Measurements from ENCODE around the gene HS3ST6.
A peak's percentile ranks its signal among the peaks of the same experiment; 100 is the strongest.
"Not testable (repeated sequence)": the region's sequence is repeated elsewhere in the genome, so short reads cannot be mapped to it uniquely, and the experiment has no call there.

Gene HS3ST6

GRCh38 chr16:1946495-1947368, 28.5 kb upstream of the HS3ST6 start:
- no peak for DNase-seq

DNA sequence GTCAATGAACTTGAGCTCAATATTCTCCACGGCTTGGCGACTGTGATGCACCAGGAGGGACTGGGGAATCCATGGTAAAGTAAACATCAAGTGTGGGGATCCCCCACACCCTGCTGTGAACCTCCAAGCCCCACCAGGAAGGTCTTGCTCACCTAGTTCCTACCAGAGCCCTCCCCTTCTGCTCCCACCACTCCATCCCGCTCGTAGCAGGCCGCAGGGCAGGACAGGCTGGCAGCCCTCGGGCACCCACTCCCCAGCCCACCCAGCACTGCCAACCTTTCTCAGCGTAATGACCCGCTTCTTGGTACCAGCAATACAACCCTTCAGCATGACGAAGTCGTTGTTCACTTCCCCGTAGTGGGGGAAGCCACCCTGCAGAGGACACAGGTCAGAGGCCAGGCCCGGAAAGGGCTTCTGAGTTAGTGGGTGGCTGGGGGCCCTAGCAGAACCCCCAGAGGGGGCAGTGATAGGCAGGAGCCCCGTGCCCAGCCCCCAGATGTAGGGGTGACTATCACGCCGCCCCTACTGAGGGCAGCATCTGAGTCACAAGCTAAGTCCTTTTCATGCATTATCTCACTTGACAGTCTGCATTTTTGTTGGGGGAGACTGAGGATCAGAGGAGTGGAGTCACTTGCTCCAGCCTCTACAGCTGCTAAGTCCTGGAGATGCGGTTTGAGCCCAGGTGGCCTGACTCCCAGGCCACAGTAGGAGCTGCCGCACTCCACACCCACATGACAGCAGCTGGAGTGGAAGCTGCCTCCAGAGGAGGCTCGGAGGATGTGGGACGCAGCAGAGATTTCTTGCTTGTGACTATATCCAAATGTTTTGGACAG, 27.6 kb upstream of the HS3ST6 start:
- DNase-seq = no peak

DNA sequence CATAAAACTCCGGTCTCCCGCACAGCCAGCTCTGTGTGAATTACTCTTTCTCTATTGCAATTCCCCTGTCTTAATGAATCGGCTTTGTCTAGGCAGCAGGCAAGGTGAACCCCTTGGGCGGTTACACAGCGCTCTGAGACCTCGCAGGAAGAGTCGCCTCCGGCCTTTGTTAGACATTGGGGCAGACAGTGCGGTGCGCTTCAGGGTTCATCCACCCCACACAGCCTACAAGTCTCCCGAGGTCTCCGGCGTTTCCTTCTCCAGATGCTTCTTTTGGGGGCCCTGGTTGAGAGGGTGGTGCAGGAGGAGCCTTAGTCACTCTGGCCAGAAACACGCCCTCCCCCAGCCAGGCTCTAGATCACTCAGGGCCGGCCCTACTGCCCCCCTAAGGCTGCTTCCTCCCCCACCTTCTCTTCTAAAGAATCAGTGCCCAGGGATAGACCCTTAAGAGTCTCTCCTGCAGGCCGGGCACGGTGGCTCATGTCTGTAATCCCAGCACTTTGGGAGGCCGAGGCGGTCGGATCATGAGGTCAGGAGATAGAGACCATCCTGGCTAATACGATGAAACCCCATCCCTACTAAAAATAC, 26.5 kb upstream of the HS3ST6 start:
- no peak for DNase-seq

DNA sequence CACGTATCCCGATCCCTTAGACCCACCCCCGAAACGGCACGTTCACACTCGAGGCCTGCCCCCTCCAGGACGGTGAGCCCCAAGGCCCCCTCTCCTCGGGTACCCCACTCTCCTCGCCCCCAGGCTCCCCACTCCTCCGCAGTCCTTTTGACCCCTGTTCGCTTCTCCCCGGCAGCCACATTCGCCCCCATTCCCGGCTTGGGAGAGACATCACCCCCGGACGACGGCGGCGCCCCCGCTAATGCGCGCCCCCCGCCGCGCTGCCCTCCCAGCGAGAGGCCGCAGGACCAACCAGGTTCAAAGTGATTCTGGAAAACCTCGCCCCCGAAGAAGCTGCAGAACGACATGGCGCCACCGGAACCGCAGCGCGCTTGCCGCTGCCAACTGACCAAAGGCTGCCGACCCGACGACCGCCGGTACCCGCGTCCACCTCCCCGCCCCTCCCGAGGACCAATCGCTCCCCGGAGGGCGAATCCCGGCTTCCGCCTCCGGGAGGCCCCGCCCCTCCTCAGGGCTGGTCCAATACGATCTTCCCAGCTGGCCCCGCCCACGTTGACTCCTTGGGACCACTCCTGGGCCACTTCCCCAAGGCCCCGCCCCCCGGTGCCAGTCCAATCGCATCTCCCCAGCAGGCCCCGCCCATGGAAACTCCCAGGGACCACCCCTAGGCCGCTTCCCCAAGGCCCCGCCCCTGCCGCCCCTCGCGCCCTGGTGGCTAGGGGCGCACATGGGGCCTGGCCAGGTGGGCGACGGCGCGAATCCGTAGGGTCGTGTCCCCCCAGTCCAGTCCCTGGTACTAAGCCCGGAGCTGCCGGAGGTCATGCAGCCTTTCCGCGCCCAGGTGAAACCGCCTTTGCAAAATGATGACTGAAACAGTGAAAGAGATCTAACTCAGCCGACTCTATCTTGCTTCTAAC, 24.9 kb upstream of the HS3ST6 start, which contains the start of gene MSRB1:
Gene MSRB1 (minus strand): TSS at position 390 of the 917 bp plus-strand sequence. CDS start 43 bp downstream, at position 347.
- DNase-seq = peak; percentile 90 to 92

DNA sequence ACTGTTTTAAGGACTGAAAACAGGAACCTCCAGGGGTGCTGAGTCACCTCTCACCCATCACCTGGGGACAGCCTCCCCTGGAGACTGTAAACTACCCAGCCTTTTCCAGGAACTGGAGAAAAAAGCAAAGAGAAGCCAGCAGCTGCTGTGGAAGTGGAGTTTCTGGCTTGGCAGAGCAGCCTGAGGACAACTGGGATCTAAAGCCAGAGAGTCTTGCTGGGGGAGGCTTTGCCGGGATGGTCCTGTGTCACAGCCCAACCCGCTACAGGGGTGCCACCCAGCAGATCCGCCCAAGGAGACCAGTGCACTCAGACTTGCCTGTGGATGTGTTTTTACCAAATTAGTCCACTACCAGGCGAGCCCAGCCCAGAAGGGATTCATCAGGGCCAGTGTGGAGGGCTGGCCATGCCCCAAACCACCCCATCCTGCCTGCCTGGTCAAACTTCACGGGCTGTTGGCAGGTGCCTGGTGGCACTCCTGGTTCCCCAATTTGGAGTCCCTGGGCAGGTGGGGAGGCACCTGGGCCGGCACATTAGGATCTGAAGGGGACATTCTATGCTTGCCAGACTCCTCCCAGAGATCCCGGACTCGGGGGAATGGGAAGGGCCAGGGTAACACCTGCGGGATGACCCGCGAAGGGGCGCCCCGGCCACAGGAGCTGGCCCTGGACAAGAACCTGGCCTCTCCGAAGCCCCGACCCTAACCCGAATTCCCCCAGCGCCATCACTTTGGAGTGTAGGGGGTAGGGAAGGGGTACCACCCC, 24.0 kb upstream of the HS3ST6 start:
- DNase-seq = no peak

GRCh38 chr16:1941162-1942046, 23.2 kb upstream of the HS3ST6 start:
- DNase-seq = no peak

DNA sequence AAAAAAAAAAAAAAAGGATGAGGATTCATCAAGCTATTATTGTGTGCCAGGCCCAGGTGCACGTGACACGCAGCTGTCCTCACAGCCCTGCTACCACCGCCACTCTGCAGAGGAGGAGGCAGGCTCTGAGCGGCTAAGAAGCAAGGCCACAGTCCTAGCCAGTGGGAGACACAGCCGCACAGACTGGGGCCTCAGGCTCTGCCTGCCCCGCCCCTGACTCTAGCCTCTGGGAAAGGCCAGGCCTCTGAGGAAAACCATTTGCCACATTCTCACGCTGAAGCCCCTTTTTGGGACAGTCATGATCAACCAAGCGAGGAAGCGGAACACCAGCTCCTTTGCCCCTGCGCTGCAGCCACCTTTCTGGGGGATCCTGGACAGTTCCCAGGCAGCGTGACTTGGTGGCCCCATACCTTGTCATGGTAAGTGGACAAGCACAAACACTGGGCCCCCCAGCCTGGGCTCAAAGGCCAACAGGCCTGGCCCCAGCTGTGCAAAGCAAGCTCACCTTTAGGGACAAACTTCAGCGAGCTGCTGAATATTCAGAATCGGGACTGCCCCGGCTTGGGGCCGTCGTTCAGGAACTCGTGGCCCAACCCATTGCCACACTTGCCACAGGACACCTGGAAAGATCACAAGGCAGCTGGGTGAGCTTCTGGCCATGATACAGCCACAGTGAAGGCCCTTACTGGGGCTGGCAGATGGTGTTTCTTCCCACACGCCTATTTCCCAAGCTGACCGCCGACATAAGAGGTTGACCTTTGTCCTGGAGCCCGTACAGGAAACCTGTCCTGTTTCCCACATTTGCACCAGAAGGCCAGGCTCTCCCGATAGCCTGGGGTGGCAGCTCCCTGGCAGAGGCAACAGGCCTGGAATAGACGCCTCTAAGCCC, 22.3 kb upstream of the HS3ST6 start:
- no peak for DNase-seq

DNA sequence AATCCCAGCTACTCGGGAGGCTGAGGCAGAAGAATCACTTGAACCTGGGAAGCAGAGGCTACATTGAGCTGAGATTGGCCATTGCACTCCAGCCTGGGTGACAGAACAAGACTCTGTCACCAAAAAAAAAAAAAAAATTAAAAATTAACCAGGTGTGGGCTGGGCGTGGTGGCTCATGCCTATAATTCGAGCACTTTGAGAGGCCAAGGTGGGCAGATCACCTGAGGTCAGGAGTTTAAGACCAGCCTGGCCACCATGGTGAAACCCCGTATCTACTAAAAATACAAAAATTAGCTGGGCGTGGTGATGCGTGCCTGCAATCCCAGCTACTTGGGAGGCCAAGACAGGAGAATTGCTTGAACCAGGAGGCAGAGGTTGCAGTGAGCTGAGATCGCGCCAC, 21.6 kb upstream of the HS3ST6 start:
- DNase-seq = not testable (repeated sequence)

DNA sequence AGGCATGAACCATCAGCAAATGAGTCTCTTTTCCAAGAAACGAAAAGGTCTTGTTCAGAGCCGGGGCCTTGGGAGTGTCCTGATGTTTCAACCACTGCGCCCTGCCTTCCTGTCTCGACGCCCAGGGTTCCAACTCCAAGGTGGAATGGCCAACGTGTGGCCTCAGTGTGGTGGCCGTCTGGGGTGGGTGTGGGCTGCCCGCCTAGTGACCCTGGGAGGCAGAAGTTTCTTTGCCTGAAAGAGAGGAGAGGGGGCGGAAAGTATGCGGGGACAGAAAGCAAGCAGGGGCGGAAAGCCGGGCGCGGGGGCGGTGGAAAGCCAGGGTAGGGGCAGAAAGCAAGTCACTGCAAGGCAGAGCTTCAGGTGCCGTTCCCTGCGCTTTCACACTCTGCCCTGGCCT, 20.7 kb upstream of the HS3ST6 start:
- no peak for DNase-seq

GRCh38 chr16:1938316-1938715, 20.1 kb upstream of the HS3ST6 start:
- DNase-seq = no peak

- DNase-seq = no peak
These were observed 18.8 kb upstream of the HS3ST6 start for GRCh38 chr16:1936945-1937479.

DNA sequence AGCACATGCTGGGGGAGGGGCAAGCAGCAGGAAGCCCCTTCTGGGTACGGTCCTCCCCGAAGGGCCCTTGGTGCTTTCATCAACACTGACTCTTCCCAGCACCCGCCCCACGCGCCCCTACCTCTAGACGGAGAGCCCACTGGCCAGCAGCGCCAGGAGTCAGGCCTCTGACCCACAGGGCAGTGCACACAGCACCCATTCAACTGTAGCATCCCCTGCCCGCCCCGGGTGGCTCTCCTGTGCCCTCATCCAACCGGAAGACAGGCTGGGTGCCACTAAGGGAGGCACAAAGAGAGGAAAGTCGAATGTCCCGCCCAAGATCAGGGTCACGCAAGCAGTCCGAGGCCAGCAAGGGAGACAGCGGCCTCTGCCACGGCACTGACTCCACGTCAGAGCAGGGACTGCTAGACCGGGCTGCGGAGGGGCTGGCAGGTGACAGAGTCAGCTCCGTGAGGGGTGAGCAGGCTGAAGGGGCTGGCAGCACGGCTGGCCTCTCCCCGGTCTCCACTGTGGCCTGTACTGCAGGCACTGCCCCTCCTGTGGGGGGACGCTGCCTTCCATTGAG, 15.0 kb upstream of the HS3ST6 start:
- DNase-seq = no peak

GRCh38 chr16:1932050-1933028, 14.1 kb upstream of the HS3ST6 start:
- no peak for DNase-seq

DNA sequence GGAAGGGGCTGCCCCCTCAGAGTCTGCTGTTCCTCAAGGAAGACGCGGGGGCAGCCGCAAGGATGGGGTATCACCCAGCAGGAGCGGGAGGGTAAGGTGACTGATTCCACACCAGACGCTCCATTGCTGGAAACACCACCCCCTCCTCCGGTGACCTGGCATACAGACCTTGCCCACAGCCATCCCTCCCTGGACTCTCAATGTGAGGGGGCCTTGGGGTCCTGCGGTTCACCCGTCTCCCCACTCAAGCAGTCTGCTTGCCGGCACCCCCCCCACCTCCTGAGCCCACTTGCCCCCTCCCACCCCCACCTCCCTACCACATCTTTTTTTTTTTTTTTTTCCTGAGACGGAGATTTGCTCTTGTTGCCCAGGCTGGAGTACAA, 12.1 kb upstream of the HS3ST6 start:
- no peak for DNase-seq

GRCh38 chr16:1929578-1930337, 11.5 kb upstream of the HS3ST6 start:
- peak in 1 of 2 experiments; percentile 56 for DNase-seq

DNA sequence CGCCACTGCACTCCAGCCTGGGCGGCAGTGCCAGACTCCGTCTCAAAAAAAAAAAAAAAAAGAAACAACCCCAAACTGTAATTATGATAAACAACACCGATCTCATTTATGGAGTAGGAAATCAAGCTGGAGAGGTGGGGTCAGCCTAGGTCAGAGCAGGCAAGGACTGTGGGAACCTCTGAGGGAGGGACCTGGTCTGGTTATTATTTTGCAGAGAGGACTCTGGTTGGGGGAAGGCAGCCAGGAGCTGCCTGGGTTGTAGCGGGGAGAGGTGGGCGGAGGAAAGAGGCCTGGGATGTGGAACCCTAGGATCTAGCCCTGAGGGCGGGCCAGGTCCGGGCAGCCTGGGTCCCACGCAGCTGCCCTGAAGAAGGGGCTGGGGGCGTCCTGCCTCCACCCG, 10.9 kb upstream of the HS3ST6 start:
- no peak for DNase-seq

DNA sequence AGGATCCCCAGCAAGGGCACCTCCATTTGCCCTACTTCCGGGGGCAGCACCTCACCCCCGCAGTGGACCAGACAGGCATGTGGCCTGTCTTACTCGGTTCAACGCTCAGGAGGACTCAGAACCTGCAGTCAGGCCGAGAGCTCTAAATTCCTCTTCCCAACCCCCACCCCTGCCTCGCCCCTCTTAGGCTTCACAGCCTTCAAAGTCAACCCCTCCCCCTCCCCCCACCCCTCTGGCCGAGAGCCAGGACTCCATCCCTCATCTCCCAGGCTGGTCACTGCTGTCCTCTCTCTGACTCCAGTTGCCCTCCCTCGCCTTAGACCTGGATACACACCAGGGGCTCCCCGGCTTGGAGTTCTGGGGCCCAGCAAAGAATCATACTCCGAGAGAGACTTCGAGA, 8.1 kb upstream of the HS3ST6 start:
- DNase-seq = no peak

Data from SW 1271 (cell line).